Stimulated activated CD8-positive, alpha-beta memory T cell treated with anti-CD3 and anti-CD28 coated beads, Interleukin-4, amount 100 ng/mL, for 4 hours (primary cell): ENCODE data around the gene PRSS23.
"Not testable (repeated sequence)": the region's sequence is repeated elsewhere in the genome, so short reads cannot be mapped to it uniquely, and the experiment has no call there.

Source experiments
- DNase-seq, 2 donors: peaks; one replicate each; pipeline ENCODE4 v3.0.0-alpha.2; 2020; ENCODE audit warnings: low read depth in 2 of 2, low spot score in 1 of 2

Gene PRSS23

GRCh38 chr11:86800076-86800959 lies at the start of gene PRSS23:
Gene PRSS23, plus strand, starts transcription at chr11:86800542. Its CDS starts 7,102 bp downstream, at chr11:86807644.
- DNase-seq = peak in 1 of 2 donors; percentile 16

- no peak for DNase-seq
Observed at GRCh38 chr11:86753459-86753858, 46.9 kb upstream of the PRSS23 start.

DNA sequence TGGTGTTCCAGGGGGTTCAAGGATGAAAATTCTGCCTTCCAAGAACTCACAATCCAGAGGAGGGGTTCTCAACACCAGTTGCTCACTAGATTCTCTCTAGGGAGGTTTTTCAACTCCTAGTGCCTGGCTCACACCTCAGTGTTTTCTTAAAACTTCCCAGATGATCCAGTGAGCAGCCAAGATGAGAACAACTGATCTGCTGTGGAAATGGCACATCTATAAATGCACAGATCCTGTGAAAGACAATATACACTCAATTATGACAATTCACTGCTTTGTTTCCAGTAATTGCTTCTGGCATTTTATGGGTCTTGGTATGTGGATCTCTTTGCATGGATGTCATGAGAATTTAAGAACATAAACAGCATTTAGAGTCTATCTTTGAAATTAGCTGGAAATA lies 45.2 kb upstream of the PRSS23 start:
- no peak for DNase-seq

DNA sequence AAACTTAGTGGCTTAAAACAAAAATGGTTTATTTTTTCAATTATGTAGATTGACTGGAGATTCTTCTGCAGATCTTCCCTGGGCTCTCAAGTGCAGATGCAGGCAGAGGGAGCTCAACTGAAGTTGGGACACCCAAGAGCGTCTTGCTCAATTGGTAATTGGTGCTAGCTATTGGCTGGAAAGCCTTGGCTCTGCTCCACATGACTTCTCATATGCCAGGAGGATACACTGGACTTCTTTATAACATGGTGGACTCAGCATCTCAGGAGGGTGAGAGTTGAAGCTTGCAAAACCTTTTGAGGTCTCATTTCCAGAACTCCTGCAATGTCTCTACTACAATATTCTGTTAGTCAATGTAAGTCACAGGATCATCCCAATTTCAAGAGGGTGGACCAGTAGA lies 42.2 kb upstream of the PRSS23 start:
- DNase-seq = no peak

DNA sequence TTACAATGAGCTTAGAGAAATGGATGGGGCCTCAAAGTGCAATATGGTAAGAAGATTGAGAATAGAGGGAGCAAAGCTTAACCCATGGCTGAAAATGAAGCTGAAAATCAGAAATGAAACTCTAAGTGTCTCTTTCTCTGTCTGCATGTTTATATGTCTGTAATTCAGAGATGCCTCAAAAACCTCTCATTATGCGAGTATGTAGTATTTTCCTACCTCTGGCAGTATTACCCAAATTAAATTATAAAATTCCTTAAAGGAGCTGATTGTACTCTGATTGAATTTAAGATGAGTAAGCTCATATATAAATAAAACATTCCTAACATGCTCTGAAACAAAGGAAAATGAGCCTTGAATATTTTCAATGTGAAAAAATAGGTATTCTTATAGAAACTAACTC lies 39.8 kb upstream of the PRSS23 start:
- no peak for DNase-seq

DNA sequence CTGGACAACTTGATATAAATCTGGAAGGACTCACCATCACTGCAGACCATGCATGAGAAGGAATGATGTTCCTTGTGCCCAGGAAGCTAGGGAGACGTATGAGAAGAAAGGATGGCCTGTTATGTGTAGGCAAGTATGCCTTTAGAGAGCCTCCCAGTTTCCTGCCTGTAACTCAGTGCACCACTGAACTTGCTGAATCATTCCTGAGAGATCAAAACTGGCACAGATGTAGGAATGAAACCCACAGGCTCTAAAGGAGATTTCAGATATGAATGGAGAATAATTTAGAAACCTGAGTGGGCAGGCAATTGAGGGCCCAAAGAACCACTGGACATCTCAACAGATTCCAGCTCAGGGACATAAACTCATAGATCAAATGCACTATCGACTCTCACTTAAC lies 38.4 kb upstream of the PRSS23 start:
- DNase-seq = no peak

DNA sequence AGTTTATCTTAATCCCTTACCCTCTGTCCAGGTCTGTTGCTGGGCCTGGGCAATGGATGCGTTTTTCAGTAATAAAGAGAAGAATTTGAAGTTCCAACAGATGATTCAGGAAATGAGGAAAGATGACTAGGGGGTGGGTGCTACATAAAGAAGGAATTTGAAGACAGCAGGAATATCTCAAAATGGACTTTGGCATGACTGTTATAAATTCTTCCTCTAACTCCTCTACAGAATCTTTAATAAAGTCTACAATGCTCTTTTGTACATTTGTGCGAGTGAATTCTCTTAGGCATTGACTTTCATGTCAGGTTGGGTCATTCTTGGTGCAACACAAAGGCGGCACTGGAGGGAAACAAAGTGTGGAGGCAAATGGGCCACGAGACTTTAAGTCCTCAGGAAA lies 35.1 kb upstream of the PRSS23 start:
- DNase-seq = no peak

GRCh38 chr11:86765878-86766277 lies 34.5 kb upstream of the PRSS23 start:
- no peak for DNase-seq

DNA sequence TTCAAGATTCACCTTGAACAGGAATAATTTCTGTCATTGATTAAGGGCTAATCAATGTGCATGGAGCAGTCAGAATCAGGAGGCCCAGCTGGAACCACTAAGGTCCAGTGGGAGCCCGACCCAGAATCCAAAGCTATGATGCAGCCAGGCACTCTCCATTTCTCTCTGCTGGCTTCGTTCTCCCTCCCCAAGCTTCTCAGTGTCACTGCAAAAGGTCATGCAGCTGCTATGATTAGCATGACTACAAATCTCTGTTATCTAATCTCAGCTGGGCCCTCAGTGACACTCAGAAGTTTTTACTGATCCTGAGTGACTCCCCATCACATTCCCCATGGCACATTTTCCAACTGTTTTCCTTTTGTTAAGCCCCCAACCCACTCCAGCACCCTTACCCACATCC lies 31.1 kb upstream of the PRSS23 start:
- no peak for DNase-seq

DNA sequence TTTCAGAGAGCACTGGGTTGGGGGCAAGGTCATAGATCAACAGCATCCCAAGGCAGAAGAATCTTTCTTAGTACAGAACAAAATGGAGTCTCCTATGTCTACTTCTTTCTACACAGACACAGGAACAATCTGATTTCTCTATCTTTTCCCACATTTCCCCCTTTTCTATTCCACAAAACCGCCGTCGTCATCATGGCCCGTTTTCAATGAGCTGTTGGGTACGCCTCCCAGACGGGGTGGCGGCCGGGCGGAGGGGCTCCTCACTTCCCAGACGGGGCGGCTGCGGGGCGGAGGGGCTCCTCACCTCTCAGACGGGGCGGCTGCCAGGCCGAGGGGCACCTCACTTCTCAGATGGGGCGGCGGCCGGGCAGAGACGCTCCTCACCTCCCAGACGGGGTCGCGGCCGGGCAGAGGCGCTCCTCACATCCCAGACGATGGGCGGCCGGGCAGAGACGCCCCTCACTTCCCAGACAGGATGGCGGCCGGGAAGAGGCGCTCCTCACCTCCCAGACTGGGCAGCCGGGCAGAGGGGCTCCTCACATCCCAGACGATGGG lies 29.8 kb upstream of the PRSS23 start:
- DNase-seq = not testable (repeated sequence)

GRCh38 chr11:86772999-86773398 lies 27.3 kb upstream of the PRSS23 start:
- DNase-seq = no peak

DNA sequence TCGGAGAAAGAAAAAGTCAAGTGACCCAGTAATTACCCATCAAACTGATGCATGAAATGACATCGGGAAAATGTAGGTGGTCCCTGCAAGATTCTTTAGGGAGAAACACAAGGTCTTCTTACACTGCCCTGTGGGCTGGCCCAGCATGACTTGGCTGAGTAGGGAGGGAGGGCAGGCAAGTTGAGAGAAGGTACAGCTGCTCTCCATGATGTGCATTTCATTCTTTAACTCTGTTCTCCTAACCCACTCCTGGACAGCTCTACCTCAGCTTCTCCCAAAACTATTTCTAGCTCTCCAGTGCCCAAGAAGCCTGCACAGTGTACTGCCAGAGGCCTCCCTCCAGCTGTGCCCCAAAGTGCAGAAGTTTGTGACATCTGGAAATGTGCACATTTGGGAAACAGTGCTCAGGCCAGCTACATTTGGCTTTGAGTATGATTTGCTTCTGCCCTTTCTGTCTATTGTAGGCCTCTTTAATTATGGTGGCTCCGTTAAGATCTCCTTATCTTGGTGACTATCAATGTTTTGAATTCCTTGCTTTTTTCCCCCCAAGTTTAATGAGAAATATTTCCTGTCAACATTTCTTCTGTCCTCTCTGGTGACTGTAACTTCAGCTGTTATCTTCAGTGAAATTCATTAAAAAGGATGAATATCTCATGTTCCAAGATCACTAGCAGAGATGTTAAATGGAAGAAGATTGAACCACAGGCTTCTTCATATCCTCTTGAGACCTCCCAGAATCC lies 26.7 kb upstream of the PRSS23 start:
- DNase-seq = no peak

GRCh38 chr11:86774417-86774816 lies 25.9 kb upstream of the PRSS23 start:
- DNase-seq = no peak

DNA sequence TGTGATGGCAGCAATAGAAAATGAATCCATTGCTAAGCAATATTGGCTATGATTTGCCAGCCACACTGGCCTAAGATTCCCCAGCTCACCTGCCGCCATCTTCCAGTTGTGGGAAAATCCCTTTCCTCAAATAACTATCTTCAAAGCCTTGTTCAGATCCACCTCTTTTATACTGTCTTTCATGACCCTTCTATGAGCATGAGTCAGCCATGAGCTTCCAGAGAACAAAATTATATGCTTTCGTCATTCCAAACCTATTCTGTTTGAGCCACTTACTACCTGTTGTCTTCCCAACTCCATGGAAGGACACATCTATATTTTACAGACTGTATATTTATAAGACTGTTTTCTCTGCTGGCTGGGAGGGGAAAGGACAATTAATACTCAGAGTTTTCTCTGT lies 25.0 kb upstream of the PRSS23 start:
- no peak for DNase-seq

DNA sequence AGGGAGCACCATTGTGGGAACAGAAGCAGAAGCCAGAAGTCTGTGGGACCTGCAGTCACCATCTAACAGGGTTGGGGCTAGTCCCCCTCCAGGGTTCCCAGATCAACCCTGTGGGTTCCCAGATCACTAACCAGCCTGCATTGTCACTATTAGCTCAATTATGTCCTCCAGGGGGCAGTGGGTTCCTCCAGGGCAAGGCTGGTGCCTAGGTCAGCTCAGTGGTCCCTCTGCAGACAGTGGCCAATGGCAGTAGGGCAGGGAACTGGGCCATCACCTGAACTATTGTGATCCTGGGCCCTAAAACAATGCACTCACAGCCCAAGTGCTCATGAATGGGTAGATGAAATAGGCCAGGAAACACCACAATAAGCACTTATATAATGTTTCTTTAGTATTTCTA lies 18.8 kb upstream of the PRSS23 start:
- DNase-seq = no peak

GRCh38 chr11:86782742-86783141 lies 17.6 kb upstream of the PRSS23 start:
- DNase-seq = no peak

DNA sequence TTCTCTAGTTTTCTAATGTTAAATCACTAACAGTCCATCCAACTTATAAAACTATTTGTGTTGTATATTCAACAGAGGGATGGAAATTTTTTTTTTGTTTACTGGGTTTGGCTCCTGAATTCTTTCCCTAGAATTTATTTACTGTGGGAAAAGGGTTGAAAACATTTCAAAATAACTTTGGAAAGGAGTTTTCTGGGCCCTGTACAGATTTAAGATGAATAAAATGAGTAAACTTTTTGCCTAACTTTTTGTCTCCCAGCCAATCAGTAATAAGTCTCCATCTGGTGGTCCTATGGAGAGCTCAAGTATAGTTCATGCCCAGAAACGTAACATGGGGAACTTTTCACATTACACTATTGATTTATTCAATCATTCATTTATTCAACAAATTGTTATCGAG lies 16.7 kb upstream of the PRSS23 start:
- DNase-seq = no peak

- DNase-seq = no peak
Observed at GRCh38 chr11:86784241-86784681, 16.1 kb upstream of the PRSS23 start.

GRCh38 chr11:86785576-86785975 lies 14.8 kb upstream of the PRSS23 start:
- DNase-seq = no peak

GRCh38 chr11:86787018-86787536 lies 13.3 kb upstream of the PRSS23 start:
- no peak for DNase-seq

DNA sequence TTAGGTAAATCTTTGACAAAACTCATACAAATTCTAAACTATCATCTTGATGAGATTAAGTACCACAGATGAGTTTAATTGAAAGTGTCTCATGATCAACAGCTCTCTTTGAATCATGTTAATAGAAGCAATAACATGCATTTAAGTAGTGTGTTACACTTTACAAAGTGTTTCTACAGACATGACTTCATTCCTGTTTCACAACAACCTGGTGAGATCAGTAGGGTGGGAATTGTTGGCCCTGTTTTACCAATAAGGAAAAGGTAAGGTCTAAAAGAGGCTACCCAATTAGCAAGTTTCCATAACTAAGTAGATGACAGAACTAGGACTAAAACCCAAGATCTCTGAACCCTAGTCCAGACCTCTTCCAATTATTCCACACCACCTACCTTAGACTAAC lies 12.7 kb upstream of the PRSS23 start:
- no peak for DNase-seq

GRCh38 chr11:86790195-86790725 lies 10.1 kb upstream of the PRSS23 start:
- no peak for DNase-seq
